Measurements from ENCODE around the gene PI4KA.

The PI4KA gene

GRCh38 chr22:20794650-20795413 lies 63.8 kb downstream of the PI4KA start:
- TF ChIP-seq CTCF (IDR thresholded peaks at IDR 0.05; ENCODE audit: extremely low read depth, insufficient read depth, missing control alignments) = no peak
- in situ Hi-C loops (cut with MboI; ENCODE audit: low pct_unique_long_range_greater_than_20kb, low sequenced_read_pairs, unreplicated experiment) = no loop called here
- no peak for DNase-seq (ENCODE audit: low spot score)

GRCh38 chr22:20793748-20794649 lies 64.6 kb downstream of the PI4KA start:
- DNase-seq (ENCODE audit: low spot score) = no peak
- no peak for TF ChIP-seq CTCF (IDR thresholded peaks at IDR 0.05; ENCODE audit: extremely low read depth, insufficient read depth, missing control alignments)
- in situ Hi-C loops (cut with MboI; ENCODE audit: low pct_unique_long_range_greater_than_20kb, low sequenced_read_pairs, unreplicated experiment) = no loop called here

- TF ChIP-seq CTCF (IDR thresholded peaks at IDR 0.05; ENCODE audit: extremely low read depth, insufficient read depth, missing control alignments) = no peak
These were observed 65.5 kb downstream of the PI4KA start for GRCh38 chr22:20792966-20793728.

GRCh38 chr22:20792221-20792965 lies 66.2 kb downstream of the PI4KA start:
- DNase-seq (ENCODE audit: low spot score) = no peak
- TF ChIP-seq CTCF (IDR thresholded peaks at IDR 0.05; ENCODE audit: extremely low read depth, insufficient read depth, missing control alignments) = no peak
- in situ Hi-C loops (cut with MboI; ENCODE audit: low pct_unique_long_range_greater_than_20kb, low sequenced_read_pairs, unreplicated experiment) = no loop called here

More at GRCh38 chr22:20792966-20793728, 65.5 kb downstream of the PI4KA start:
- DNase-seq (ENCODE audit: low spot score) = no peak
- in situ Hi-C loops (cut with MboI; ENCODE audit: low pct_unique_long_range_greater_than_20kb, low sequenced_read_pairs, unreplicated experiment) = no loop called here

- TF ChIP-seq CTCF (IDR thresholded peaks at IDR 0.05; ENCODE audit: extremely low read depth, insufficient read depth, missing control alignments) = no peak
- no peak for DNase-seq (ENCODE audit: low spot score)
- in situ Hi-C loops (cut with MboI; ENCODE audit: low pct_unique_long_range_greater_than_20kb, low sequenced_read_pairs, unreplicated experiment) = no loop called here
These were observed 69.8 kb downstream of the PI4KA start for GRCh38 chr22:20788627-20789344.

All from GM13977 (cell line).